BLaER1 treated with 17β-estradiol and CSF1 and Interleukin-3, amounts not matched to agents 10 nM and 100 nM (cell line): ENCODE results near the gene ANKRD36C.
"Not testable (repeated sequence)": the region's sequence is repeated elsewhere in the genome, so short reads cannot be mapped to it uniquely, and the experiment has no call there.

Experiments used
- H3K27ac ChIP-seq, 11 experiments: shearing (Covaris generic); formaldehyde crosslinking; 2 replicates each; pipeline ENCODE4 v1.8.1; 2022
- H3K27me3 ChIP-seq, 11 experiments: shearing (Covaris generic); formaldehyde crosslinking; 2 replicates each; pipeline ENCODE4 v1.8.1; 2022
- H3K36me3 ChIP-seq, 11 experiments: shearing (Covaris generic); formaldehyde crosslinking; 2 replicates each; pipeline ENCODE4 v1.8.1; 2022
- H3K4me1 ChIP-seq, 10 experiments: shearing (Covaris generic); formaldehyde crosslinking; 2 replicates each; pipeline ENCODE4 v1.8.1; 2022
- H3K4me2 ChIP-seq, 11 experiments: shearing (Covaris generic); formaldehyde crosslinking; 2 replicates each; pipeline ENCODE4 v1.8.1; 2022
- H3K4me3 ChIP-seq, 10 experiments: shearing (Covaris generic); formaldehyde crosslinking; 2 replicates each; pipeline ENCODE4 v1.8.1; 2022
- H3K9ac ChIP-seq, 11 experiments: shearing (Covaris generic); formaldehyde crosslinking; 2 replicates each; pipeline ENCODE4 v1.8.1; 2022
- H3K9me3 ChIP-seq, 11 experiments: shearing (Covaris generic); formaldehyde crosslinking; replicated peaks in 1 of 11; 2 replicates each; pipeline ENCODE4 v1.8.1; 2022
- H4K20me1 ChIP-seq, 11 experiments: shearing (Covaris generic); formaldehyde crosslinking; 2 replicates each; pipeline ENCODE4 v1.8.1; 2022

Gene ANKRD36C

GRCh38 chr2:95951662-95952061, 40.0 kb downstream of the ANKRD36C start:
- not testable (repeated sequence) for H3K9me3 ChIP-seq, H3K4me3 ChIP-seq, H3K9ac ChIP-seq, H3K4me1 ChIP-seq, H3K4me2 ChIP-seq, H4K20me1 ChIP-seq, H3K27ac ChIP-seq, H3K27me3 ChIP-seq
- H3K36me3 ChIP-seq: peaks cover 3 to 27% (median 10%) of the 10 kb centered on the region in 11 experiments; a peak in 19 of 22 replicates

- H3K4me2 ChIP-seq, H3K27ac ChIP-seq, H3K9ac ChIP-seq, H4K20me1 ChIP-seq, H3K4me3 ChIP-seq, H3K4me1 ChIP-seq, H3K27me3 ChIP-seq, H3K9me3 ChIP-seq: not testable (repeated sequence)
- H3K36me3 ChIP-seq: peaks cover 7 to 27% (median 15%) of the 10 kb centered on the region in 11 experiments; a peak in 19 of 22 replicates
Observed at GRCh38 chr2:95948039-95948438, 43.6 kb downstream of the ANKRD36C start.

- H3K36me3 ChIP-seq: peaks cover 3 to 19% (median 8%) of the 10 kb centered on the region in 11 experiments; a peak in 16 of 22 replicates
- not testable (repeated sequence) for H3K27ac ChIP-seq, H3K4me3 ChIP-seq, H3K4me2 ChIP-seq, H3K27me3 ChIP-seq, H3K4me1 ChIP-seq, H4K20me1 ChIP-seq, H3K9ac ChIP-seq, H3K9me3 ChIP-seq
Observed at GRCh38 chr2:95939947-95940346, 51.7 kb downstream of the ANKRD36C start.

GRCh38 chr2:95930740-95931139, 60.9 kb downstream of the ANKRD36C start:
- not testable (repeated sequence) for H4K20me1 ChIP-seq, H3K9ac ChIP-seq, H3K4me1 ChIP-seq, H3K4me3 ChIP-seq, H3K27ac ChIP-seq, H3K4me2 ChIP-seq, H3K27me3 ChIP-seq, H3K9me3 ChIP-seq
- H3K36me3 ChIP-seq: peaks cover 0 to 21% (median 7%) of the 10 kb centered on the region in 11 experiments; a peak in 11 of 22 replicates

GRCh38 chr2:95917007-95917406, 74.6 kb downstream of the ANKRD36C start:
- peaks cover 11 to 59% (median 42%) of the 10 kb centered on the region in 11 experiments; a peak in 20 of 22 replicates for H3K36me3 ChIP-seq
- H3K4me3 ChIP-seq, H3K4me1 ChIP-seq, H3K27ac ChIP-seq, H3K4me2 ChIP-seq, H3K9me3 ChIP-seq, H4K20me1 ChIP-seq, H3K27me3 ChIP-seq, H3K9ac ChIP-seq: not testable (repeated sequence)

- H3K9ac ChIP-seq, H3K4me1 ChIP-seq, H3K27me3 ChIP-seq, H3K4me3 ChIP-seq, H3K9me3 ChIP-seq, H3K27ac ChIP-seq, H4K20me1 ChIP-seq, H3K4me2 ChIP-seq: not testable (repeated sequence)
- peaks cover 11 to 63% (median 44%) of the 10 kb centered on the region in 11 experiments; a peak in 20 of 22 replicates for H3K36me3 ChIP-seq
Observed at GRCh38 chr2:95915131-95915530, 76.5 kb downstream of the ANKRD36C start.

- H3K9ac ChIP-seq, H3K9me3 ChIP-seq, H3K27ac ChIP-seq, H3K4me2 ChIP-seq, H3K4me1 ChIP-seq, H3K4me3 ChIP-seq, H4K20me1 ChIP-seq, H3K27me3 ChIP-seq: not testable (repeated sequence)
- peaks cover 7 to 47% (median 31%) of the 10 kb centered on the region in 11 experiments; a peak in 18 of 22 replicates for H3K36me3 ChIP-seq
Observed at GRCh38 chr2:95911431-95911830, 80.2 kb downstream of the ANKRD36C start.

- not testable (repeated sequence) for H3K9ac ChIP-seq, H3K27ac ChIP-seq, H3K4me2 ChIP-seq, H3K4me1 ChIP-seq, H3K9me3 ChIP-seq, H3K27me3 ChIP-seq, H4K20me1 ChIP-seq, H3K4me3 ChIP-seq
- H3K36me3 ChIP-seq: peaks cover 5 to 25% (median 12%) of the 10 kb centered on the region in 11 experiments; a peak in 15 of 22 replicates
Observed at GRCh38 chr2:95894443-95894842, 97.2 kb downstream of the ANKRD36C start.

- H3K4me2 ChIP-seq, H4K20me1 ChIP-seq, H3K4me1 ChIP-seq, H3K27me3 ChIP-seq, H3K27ac ChIP-seq, H3K4me3 ChIP-seq, H3K9ac ChIP-seq: not testable (repeated sequence)
- H3K36me3 ChIP-seq: peaks cover 0 to 14% (median 4%) of the 10 kb centered on the region in 11 experiments; a peak in 8 of 22 replicates
- peaks cover 3 to 14% (median 8%) of the 10 kb centered on the region in 11 experiments; a peak in 19 of 22 replicates for H3K9me3 ChIP-seq
Observed at GRCh38 chr2:95867929-95868328, 123.7 kb downstream of the ANKRD36C start.

- H3K36me3 ChIP-seq: peaks cover 0 to 14% (median 4%) of the 10 kb centered on the region in 11 experiments; a peak in 8 of 22 replicates
- H3K4me2 ChIP-seq, H3K4me3 ChIP-seq, H3K4me1 ChIP-seq, H3K27ac ChIP-seq, H4K20me1 ChIP-seq, H3K9ac ChIP-seq, H3K27me3 ChIP-seq: not testable (repeated sequence)
- H3K9me3 ChIP-seq: peaks cover 3 to 14% (median 8%) of the 10 kb centered on the region in 11 experiments; a peak in 19 of 22 replicates
Observed at GRCh38 chr2:95867047-95867677, 124.5 kb downstream of the ANKRD36C start.

- not testable (repeated sequence) for H3K27ac ChIP-seq, H3K27me3 ChIP-seq, H3K4me3 ChIP-seq, H3K36me3 ChIP-seq, H4K20me1 ChIP-seq, H3K9me3 ChIP-seq, H3K9ac ChIP-seq, H3K4me2 ChIP-seq, H3K4me1 ChIP-seq
Observed at GRCh38 chr2:95862121-95862520, 129.5 kb downstream of the ANKRD36C start.
